ENCODE data around the gene LRP1B.

- TF ChIP-seq ZNF274 (IDR thresholded peaks at IDR 0.05; ENCODE audit: low read depth, low read length), result no peak
- no peak for TF ChIP-seq YY1 (IDR thresholded peaks at IDR 0.05; ENCODE audit: insufficient read depth, insufficient read length)
These were observed 364.6 kb downstream of the LRP1B start for GRCh38 chr2:141766225-141766624.

Data from NT2/D1 (cell line).